Panc1 (cell line): ENCODE measurements around the gene VPS33B.

Source experiments
- CTCF ChIP-seq: fragments of 450-650 bp; IDR thresholded peaks from 2 replicates; pipeline ENCODE4 v1.5.1; 2017; ENCODE audit warnings: mild to moderate bottlenecking
- POLR2AphosphoS5 ChIP-seq: IDR thresholded peaks from 2 replicates; pipeline ENCODE4 v1.6.1; 2012; ENCODE audit warnings: mild to moderate bottlenecking, low read depth, low read length, moderate library complexity
- REST ChIP-seq, 2 experiments: IDR thresholded peaks; 2 replicates each; pipeline ENCODE4 v1.6.1; 2011 to 2012; ENCODE audit warnings: low read depth in 2 of 2, control low read depth in 1 of 2, low read length in 1 of 2, mild to moderate bottlenecking in 1 of 2, moderate library complexity in 1 of 2; ENCODE audit not compliant: insufficient read depth in 1 of 2

GRCh38 chr15:91067036-91067435, 44.6 kb upstream of the VPS33B start:
- no peak for TF ChIP-seq CTCF
- no peak for TF ChIP-seq REST (IDR thresholded peaks at IDR 0.05; ENCODE audit: insufficient read depth in 1 of 2, low read depth in 2 of 2, low read length in 1 of 2)
- TF ChIP-seq POLR2AphosphoS5 = no peak
